GM06990 (cell line): Measurements from ENCODE around the gene TBCD.

Source experiments
- DNase-seq: peaks from one replicate; pipeline ENCODE4 v3.0.0-alpha.2; 2011; ENCODE audit not compliant: insufficient read length; ENCODE audit errors: extremely low read depth
- H3K27me3 ChIP-seq: replicated peaks from 2 replicates; pipeline ENCODE4 v1.6.0; 2011; ENCODE audit warnings: low read length; ENCODE audit not compliant: control insufficient read depth, insufficient read depth
- H3K36me3 ChIP-seq: 2 replicates; pipeline ENCODE4 v1.5.1; 2011; ENCODE audit warnings: low read length; ENCODE audit not compliant: control insufficient read depth, insufficient read depth
- H3K4me3 ChIP-seq: replicated peaks from 2 replicates; pipeline ENCODE4 v1.5.1; 2011; ENCODE audit warnings: low read depth, mild to moderate bottlenecking, control low read depth, low read length
- TF ChIP-seq, protein P1 (sequence below): IDR thresholded peaks from 2 replicates; pipeline ENCODE4 v1.5.1; 2011; ENCODE audit warnings: low read length, control low read depth, mild to moderate bottlenecking, inconsistent platforms; ENCODE audit not compliant: insufficient read depth, poor library complexity, severe bottlenecking

The TBCD gene

DNA sequence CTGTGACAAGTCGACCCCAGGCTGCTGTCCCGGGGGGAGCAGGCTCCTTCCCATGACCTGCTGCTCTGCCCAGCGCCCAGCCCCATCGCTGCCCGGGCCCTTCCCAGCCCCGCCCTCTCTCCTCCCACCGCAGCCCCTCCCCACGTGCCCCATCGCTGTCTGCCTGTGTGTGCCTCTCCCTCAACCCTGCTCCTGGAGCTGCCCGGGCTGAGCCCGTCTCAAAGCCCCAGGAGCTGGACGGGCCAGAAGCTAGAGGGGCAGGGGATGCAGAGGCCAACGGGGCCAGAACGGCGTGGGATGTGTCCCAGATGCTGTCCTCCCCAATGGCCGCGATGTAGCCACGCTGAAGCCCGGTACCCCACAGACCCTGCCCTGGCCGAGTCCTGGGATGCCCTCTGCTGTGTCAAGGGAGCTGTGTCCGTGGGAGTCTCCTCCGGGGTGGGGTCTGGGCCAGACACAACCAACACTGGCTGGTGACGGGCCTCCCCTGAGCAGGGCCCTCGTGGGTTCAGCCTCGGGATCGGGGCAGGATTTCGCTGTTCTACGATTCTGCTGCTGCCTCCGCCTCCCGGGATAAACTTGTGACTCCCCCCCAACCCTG, 206.2 kb downstream of the TBCD start:
- no peak for DNase-seq
- TF ChIP-seq, protein P1, sequence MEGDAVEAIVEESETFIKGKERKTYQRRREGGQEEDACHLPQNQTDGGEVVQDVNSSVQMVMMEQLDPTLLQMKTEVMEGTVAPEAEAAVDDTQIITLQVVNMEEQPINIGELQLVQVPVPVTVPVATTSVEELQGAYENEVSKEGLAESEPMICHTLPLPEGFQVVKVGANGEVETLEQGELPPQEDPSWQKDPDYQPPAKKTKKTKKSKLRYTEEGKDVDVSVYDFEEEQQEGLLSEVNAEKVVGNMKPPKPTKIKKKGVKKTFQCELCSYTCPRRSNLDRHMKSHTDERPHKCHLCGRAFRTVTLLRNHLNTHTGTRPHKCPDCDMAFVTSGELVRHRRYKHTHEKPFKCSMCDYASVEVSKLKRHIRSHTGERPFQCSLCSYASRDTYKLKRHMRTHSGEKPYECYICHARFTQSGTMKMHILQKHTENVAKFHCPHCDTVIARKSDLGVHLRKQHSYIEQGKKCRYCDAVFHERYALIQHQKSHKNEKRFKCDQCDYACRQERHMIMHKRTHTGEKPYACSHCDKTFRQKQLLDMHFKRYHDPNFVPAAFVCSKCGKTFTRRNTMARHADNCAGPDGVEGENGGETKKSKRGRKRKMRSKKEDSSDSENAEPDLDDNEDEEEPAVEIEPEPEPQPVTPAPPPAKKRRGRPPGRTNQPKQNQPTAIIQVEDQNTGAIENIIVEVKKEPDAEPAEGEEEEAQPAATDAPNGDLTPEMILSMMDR: no peak
- Histone ChIP-seq H3K36me3 (no peaks in the 10 kb centered on the region), H3K4me3 (no peak overlapping the region), H3K27me3 (no peaks in the 10 kb centered on the region)

DNA sequence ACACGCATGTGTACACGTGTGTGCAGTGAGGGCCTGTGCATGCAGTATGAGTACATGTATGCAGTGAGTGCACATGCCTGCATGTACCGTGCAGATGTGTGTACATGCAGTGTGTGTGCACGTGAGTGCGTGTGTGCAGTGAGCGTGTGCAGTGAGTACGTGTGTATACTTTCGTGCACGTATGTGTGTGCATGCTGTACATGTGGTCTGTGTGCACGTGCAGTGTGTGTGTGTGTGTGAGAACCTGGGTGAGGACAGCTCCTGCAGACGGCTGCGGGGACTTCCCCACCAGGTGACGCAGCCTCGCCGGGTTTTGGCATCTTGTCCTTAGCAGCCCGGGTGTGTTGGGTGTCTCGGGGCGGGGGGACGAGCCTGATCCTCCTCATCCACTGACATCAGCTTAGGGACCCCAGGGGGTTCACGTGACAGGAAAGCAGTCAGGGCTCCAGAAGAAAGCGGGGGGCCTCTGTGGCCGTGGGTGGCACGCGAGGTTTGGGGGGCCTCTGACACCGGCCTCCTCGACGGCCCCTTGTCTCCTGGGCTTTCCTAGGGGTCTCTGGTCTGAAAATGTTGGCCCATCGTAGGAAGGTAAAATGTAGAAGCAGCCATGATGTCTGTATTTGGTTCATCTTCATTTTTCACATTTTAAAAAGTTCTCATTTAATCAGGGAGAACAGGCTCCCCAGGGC, 207.5 kb downstream of the TBCD start:
- DNase-seq: no peak
- Histone ChIP-seq H3K4me3 (no peak overlapping the region), H3K36me3 (no peaks in the 10 kb centered on the region), H3K27me3 (no peaks in the 10 kb centered on the region)
- TF ChIP-seq, protein P1: no peak

DNA sequence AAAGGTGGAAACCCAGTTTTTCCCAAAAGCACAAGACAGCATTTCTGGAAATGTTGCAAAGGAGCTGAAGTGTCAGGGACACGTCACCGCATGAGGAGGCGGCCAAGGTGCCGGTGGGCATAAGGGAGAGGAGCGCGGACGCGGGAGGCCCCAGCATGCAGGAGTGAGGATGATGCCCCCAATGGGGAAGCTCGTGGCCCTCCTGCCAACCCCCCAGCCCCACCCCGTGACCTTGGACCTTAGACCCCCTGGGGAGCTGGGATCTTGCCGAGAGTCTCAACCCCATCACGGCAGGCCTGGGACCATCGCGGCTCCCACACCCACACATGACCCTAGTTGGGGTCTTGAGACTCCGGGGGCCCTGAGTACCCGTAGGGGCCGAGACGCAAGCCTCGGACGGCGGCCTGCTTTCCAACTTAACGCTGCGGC, 208.1 kb downstream of the TBCD start:
- Histone ChIP-seq H3K27me3 (no peaks in the 10 kb centered on the region), H3K36me3 (no peaks in the 10 kb centered on the region), H3K4me3 (no peak overlapping the region)
- TF ChIP-seq, protein P1: no peak
- no peak for DNase-seq

DNA sequence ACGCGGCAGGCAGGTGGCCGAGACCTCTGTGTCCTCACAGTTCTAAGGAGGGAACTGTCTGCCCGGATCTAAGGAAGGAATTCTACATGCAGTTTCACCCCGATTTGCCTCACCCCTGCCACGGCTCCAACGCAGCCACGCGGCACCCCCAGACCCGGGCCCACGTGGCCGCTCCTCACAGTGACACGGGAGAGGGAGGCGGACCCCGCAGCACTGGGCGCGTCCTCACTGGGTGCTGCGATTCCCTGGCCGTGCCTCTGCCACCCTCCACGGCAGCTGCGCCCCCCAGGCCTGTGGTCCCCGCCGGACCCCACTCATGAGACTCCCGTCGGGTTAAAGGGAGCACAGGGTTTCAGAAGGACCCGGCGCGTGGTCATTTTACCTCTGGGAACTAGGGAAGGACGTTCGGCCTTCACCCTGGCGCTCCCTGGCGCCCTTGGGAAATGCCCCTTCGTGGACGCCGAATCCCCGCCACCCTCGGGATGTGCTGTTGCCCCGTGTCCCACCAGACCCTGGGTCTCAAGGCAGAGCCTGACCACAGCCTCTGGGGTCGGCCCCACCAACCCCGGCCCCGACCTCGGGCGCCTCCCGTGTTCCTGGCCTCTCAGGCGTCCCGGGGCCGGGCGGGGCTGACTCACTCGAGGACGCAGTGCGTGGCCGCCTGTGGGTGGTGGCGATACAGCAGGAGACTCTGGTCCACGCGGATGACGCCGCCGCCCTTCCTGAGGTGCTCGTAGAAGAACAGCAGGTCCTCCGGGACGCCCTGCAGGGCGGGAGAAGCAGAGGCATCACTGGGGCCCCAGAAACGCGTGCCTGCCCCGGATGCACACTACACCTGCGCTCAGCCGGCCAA, 208.8 kb downstream of the TBCD start:
- Histone ChIP-seq H3K27me3 (no peaks in the 10 kb centered on the region), H3K4me3 (no peak overlapping the region), H3K36me3 (no peaks in the 10 kb centered on the region)
- TF ChIP-seq, protein P1: no peak
- no peak for DNase-seq

DNA sequence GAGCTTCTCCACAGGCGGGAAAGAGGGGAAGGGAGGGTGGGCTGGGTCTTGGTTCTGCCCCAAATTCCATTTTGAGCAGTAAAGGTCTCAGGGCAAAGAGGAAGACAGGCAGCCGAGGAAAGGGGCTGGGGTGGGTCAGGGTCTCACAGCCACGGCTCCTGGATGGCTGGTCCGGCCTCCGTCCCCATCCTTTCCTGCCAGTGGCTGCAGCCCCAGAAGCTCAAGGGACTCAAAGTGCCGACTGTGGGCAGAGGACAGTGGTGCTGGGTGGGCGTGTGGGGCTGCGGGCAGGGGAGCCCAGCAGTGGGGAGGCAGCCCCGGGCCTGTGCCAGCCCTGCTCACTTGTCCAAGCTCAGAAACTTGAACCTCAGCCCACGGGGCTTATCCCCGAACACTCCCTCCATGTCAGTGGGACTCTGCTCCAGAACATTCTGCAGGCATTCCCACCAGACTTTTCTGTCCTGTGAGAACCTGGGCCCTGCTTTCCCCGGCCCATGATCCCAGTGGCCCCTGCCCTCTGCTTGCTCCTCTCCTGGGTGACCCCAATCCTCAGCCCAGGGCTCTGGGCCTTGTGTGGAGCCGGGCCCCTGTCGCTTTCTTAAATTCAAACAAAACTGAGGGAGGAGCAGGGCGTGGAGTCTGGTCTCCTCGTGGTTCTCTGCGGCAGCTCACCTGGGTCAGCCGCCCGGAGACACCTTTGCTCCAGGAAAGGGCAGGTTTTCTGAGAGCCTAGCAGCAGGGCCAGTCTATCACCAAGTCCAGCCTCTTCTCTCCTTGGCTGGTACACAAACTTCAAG, 209.7 kb downstream of the TBCD start:
- Histone ChIP-seq H3K36me3 (no peaks in the 10 kb centered on the region), H3K4me3 (no peak overlapping the region), H3K27me3 (no peaks in the 10 kb centered on the region)
- TF ChIP-seq, protein P1: no peak
- DNase-seq: no peak
